Endothelial cell of umbilical vein (primary cell): ENCODE data around the gene CNTN1.

Experiments used
- CTCF ChIP-seq, 2 donors: IDR thresholded peaks; 1 replicate in 1 of 2; 2 replicates in 1 of 2; pipeline ENCODE4 v1.5.1; 2011; ENCODE audit warnings: low read length in 2 of 2, mild to moderate bottlenecking in 2 of 2, moderate library complexity in 2 of 2, control low read depth in 1 of 2, inconsistent platforms in 1 of 2, low read depth in 1 of 2; ENCODE audit not compliant: insufficient read depth in 1 of 2; ENCODE audit errors: extremely low read depth in 1 of 2
- EZH2 ChIP-seq: IDR thresholded peaks from 2 replicates; pipeline ENCODE4 v1.6.1; 2012; ENCODE audit warnings: borderline replicate concordance, low read depth, mild to moderate bottlenecking, moderate library complexity, low read length, inconsistent platforms; ENCODE audit not compliant: severe bottlenecking
- FOS ChIP-seq: IDR thresholded peaks from 2 replicates; pipeline ENCODE4 v1.6.1; 2011; ENCODE audit warnings: mild to moderate bottlenecking, low read length, moderate library complexity, borderline replicate concordance; ENCODE audit not compliant: insufficient read depth
- GATA2 ChIP-seq: IDR thresholded peaks from 2 replicates; pipeline ENCODE4 v1.7.0; 2011; ENCODE audit warnings: low read depth, mild to moderate bottlenecking, moderate library complexity, mixed read lengths, low read length; ENCODE audit not compliant: insufficient read length, insufficient read depth
- JUN ChIP-seq: IDR thresholded peaks from 2 replicates; pipeline ENCODE4 v1.6.1; 2011; ENCODE audit warnings: borderline replicate concordance, low read depth; ENCODE audit not compliant: insufficient read length, insufficient read depth
- MAX ChIP-seq: IDR thresholded peaks from 2 replicates; pipeline ENCODE4 v1.6.1; 2011; ENCODE audit not compliant: insufficient read depth, insufficient read length
- MYC ChIP-seq: IDR thresholded peaks from one replicate; pipeline ENCODE4 v1.6.1; 2011; ENCODE audit warnings: mild to moderate bottlenecking, low read depth, low read length
- POLR2A ChIP-seq: IDR thresholded peaks from 2 replicates; pipeline ENCODE4 v1.6.1; 2012; ENCODE audit warnings: low read depth, mild to moderate bottlenecking, control low read depth, low read length
- POLR2AphosphoS5 ChIP-seq: IDR thresholded peaks from 2 replicates; pipeline ENCODE4 v1.6.1; 2012; ENCODE audit warnings: low read depth, mild to moderate bottlenecking, control low read depth, low read length, moderate library complexity; ENCODE audit not compliant: insufficient read depth

- TF ChIP-seq CTCF (IDR thresholded peaks at IDR 0.05; ENCODE audit: extremely low read depth in 1 of 2, insufficient read depth in 1 of 2, low read depth in 1 of 2, low read length in 2 of 2) (no peak), POLR2A (no peak), EZH2 (no peak), POLR2AphosphoS5 (no peak), MAX (no peak), FOS (no peak), MYC (no peak), JUN (no peak), GATA2 (no peak)
Observed at GRCh38 chr12:41096797-41097196, 404.6 kb downstream of the CNTN1 start.
